Astrocyte of the cerebellum (primary cell): ENCODE measurements around the gene RAPGEF2.

Experiments used
- DNase-seq: peaks from one replicate; pipeline ENCODE4 v3.0.0-alpha.2; 2011; ENCODE audit warnings: low read depth
- H3K4me3 ChIP-seq: 2 replicates; pipeline ENCODE4 v1.5.1; 2011; ENCODE audit warnings: mild to moderate bottlenecking, low read depth, low read length, moderate library complexity
- CTCF ChIP-seq: IDR thresholded peaks from 2 replicates; pipeline ENCODE4 v1.5.1; 2012; ENCODE audit warnings: low read length, low read depth, moderate library complexity, mild to moderate bottlenecking; ENCODE audit errors: missing control alignments
- in situ Hi-C: cut with HindIII; loops from 2 replicates; pipeline ENCODE4 v1.10.0; 2017; ENCODE audit warnings: low sequenced_read_pairs

RAPGEF2 gene

GRCh38 chr4:159097785-159098184, 5.1 kb upstream of the RAPGEF2 start:
- no peak for TF ChIP-seq CTCF
- DNase-seq = no peak
- no peak overlapping the region for H3K4me3 ChIP-seq
- in situ Hi-C loops = no loop called here

GRCh38 chr4:159098482-159099127, 4.3 kb upstream of the RAPGEF2 start:
- no peak overlapping the region for H3K4me3 ChIP-seq
- no peak for DNase-seq
- TF ChIP-seq CTCF = no peak
- in situ Hi-C loops = no loop called here

GRCh38 chr4:159101988-159102621, 774 bp upstream of the RAPGEF2 start:
- no peak for TF ChIP-seq CTCF
- no peak for DNase-seq
- in situ Hi-C loops = no loop called here
- peak overlapping the region; percentile 78 for H3K4me3 ChIP-seq

GRCh38 chr4:159103384-159103990, 608 bp downstream of the RAPGEF2 start:
- in situ Hi-C loops = no loop called here
- H3K4me3 ChIP-seq = peak overlapping the region; percentile 78
- no peak for TF ChIP-seq CTCF
- DNase-seq = no peak

GRCh38 chr4:159104694-159105414, 2.0 kb downstream of the RAPGEF2 start:
- peak overlapping the region; percentile 78 for H3K4me3 ChIP-seq
- DNase-seq = peak; percentile 9
- TF ChIP-seq CTCF = no peak
- in situ Hi-C loops = no loop called here

GRCh38 chr4:159105761-159106243, 2.9 kb downstream of the RAPGEF2 start:
- TF ChIP-seq CTCF = no peak
- peak overlapping the region; percentile 78 for H3K4me3 ChIP-seq
- in situ Hi-C loops = no loop called here
- peak; percentile 83 for DNase-seq
